Head of caudate nucleus (tissue), 42 donors: ENCODE measurements around the gene BCL2L13.
"Not testable (repeated sequence)": the region's sequence is repeated elsewhere in the genome, so short reads cannot be mapped to it uniquely, and the experiment has no call there.

Source experiments
- DNase-seq, 42 donors: peaks; one replicate each; pipeline versions ENCODE4 v3.0.0 to v3.0.0-alpha.2; 2020 to 2021; ENCODE audit warnings: mixed read lengths in 7 of 42
- intact Hi-C: fragments of 100-400 bp; cut with DNase I; formaldehyde crosslinking; loops from one replicate; pipeline ENCODE4 v1.15.0; 2022

Gene BCL2L13

GRCh38 chr22:17743661-17744411 lies 105.3 kb downstream of the BCL2L13 start:
- no peak for DNase-seq
- intact Hi-C loops, result no loop called here

GRCh38 chr22:17744430-17744829 lies 105.9 kb downstream of the BCL2L13 start:
- no peak for DNase-seq
- intact Hi-C loops, result no loop called here

GRCh38 chr22:17746916-17747315 lies 108.4 kb downstream of the BCL2L13 start:
- intact Hi-C loops, result no loop called here
- DNase-seq, result no peak

- intact Hi-C loops, result no loop called here
- no peak for DNase-seq
These were observed 110.2 kb downstream of the BCL2L13 start for GRCh38 chr22:17748555-17749353.

GRCh38 chr22:17749605-17750395 lies 111.2 kb downstream of the BCL2L13 start:
- no peak for DNase-seq
- intact Hi-C loops, result no loop called here

GRCh38 chr22:17751596-17751995 lies 113.0 kb downstream of the BCL2L13 start:
- intact Hi-C loops, result no loop called here
- no peak for DNase-seq

GRCh38 chr22:17753401-17753989 lies 114.9 kb downstream of the BCL2L13 start:
- no peak for DNase-seq
- intact Hi-C loops, result no loop called here

GRCh38 chr22:17754233-17754925 lies 115.8 kb downstream of the BCL2L13 start:
- no peak for DNase-seq
- intact Hi-C loops, result no loop called here

GRCh38 chr22:17761138-17761488 lies 122.6 kb downstream of the BCL2L13 start:
- DNase-seq, result no peak

GRCh38 chr22:17763442-17763841 lies 124.9 kb downstream of the BCL2L13 start:
- intact Hi-C loops, DNase-seq: not testable (repeated sequence)

More at GRCh38 chr22:17761138-17761488, 122.6 kb downstream of the BCL2L13 start:
- intact Hi-C loops, result no loop called here

- intact Hi-C loops, result no loop called here
- DNase-seq, result no peak
These were observed 125.5 kb downstream of the BCL2L13 start for GRCh38 chr22:17764036-17764435.

- intact Hi-C loops, DNase-seq: not testable (repeated sequence)
These were observed 126.3 kb downstream of the BCL2L13 start for GRCh38 chr22:17764852-17765251.

GRCh38 chr22:17767233-17768065 lies 128.9 kb downstream of the BCL2L13 start:
- intact Hi-C loops, result no loop called here

GRCh38 chr22:17769013-17769715 lies 130.6 kb downstream of the BCL2L13 start:
- DNase-seq, result no peak
- intact Hi-C loops, result no loop called here

More at GRCh38 chr22:17767233-17768065, 128.9 kb downstream of the BCL2L13 start:
- no peak for DNase-seq

- intact Hi-C loops, result no loop called here
- no peak for DNase-seq
These were observed 131.1 kb downstream of the BCL2L13 start for GRCh38 chr22:17769716-17770082.

GRCh38 chr22:17770180-17771077 lies 131.9 kb downstream of the BCL2L13 start:
- intact Hi-C loops, result no loop called here

More at GRCh38 chr22:17770180-17771077, 131.9 kb downstream of the BCL2L13 start:
- DNase-seq, result peak in 20 of 42 donors; percentile 12 to 69 (median 50)
